Gastroesophageal sphincter (tissue), 4 donors: ENCODE results near the gene SNTG2. TPM values are rescaled to one million over a fixed set of nuclear protein-coding genes. Genes with fewer than 3 reads are reported as not detected.

Experiments
- ATAC-seq: fragments of 150-250 bp; one replicate; pipeline ENCODE4 v1.9.1; 2016; ENCODE audit warnings: mild to moderate bottlenecking, moderate library complexity
- H3K27ac ChIP-seq, 4 donors: fragments of 200-600 bp; sonication (generic) in 3 of 4; 1 replicate in 3 of 4; 2 replicates in 1 of 4; pipeline ENCODE4 v1.5.1; 2016 to 2019
- H3K27me3 ChIP-seq: fragments of 200-600 bp; sonication (generic); one replicate; pipeline ENCODE4 v1.5.1; 2019
- H3K36me3 ChIP-seq, 2 donors: fragments of 200-600 bp; sonication (generic); one replicate each; pipeline ENCODE4 v1.5.1; 2019; ENCODE audit warnings: control low read depth in 1 of 2
- H3K4me1 ChIP-seq, 3 donors: fragments of 200-600 bp; sonication (generic); 1 replicate in 2 of 3; 2 replicates in 1 of 3; pipeline ENCODE4 v1.5.1; 2016 to 2019; ENCODE audit warnings: control low read depth in 2 of 3
- H3K4me3 ChIP-seq, 2 donors: fragments of 200-600 bp; sonication (generic); one replicate each; pipeline ENCODE4 v1.5.1; 2019; ENCODE audit warnings: mild to moderate bottlenecking in 1 of 2, moderate library complexity in 1 of 2
- H3K9me3 ChIP-seq, 3 donors: fragments of 200-600 bp; sonication (generic); one replicate each; pipeline ENCODE4 v1.5.1; 2017 to 2019; ENCODE audit warnings: control low read depth in 2 of 3
- EP300 ChIP-seq: sonication (generic); formaldehyde crosslinking; IDR thresholded peaks from one replicate; pipeline ENCODE4 v1.6.1; 2017; ENCODE audit warnings: antibody characterized with exemption, mild to moderate bottlenecking
- POLR2A ChIP-seq, 2 donors: fragments of 450-650 bp; IDR thresholded peaks; one replicate each; pipeline ENCODE4 v1.6.1; 2017; ENCODE audit warnings: antibody characterized with exemption in 2 of 2, mild to moderate bottlenecking in 2 of 2, moderate library complexity in 1 of 2
- POLR2AphosphoS5 ChIP-seq: sonication (generic); formaldehyde crosslinking; IDR thresholded peaks from one replicate; pipeline ENCODE4 v1.6.1; 2017; ENCODE audit warnings: antibody characterized with exemption
- WGBS, 2 donors: methylation state at CpG; one replicate each; pipeline ENCODE4 v1.1.5; 2018; ENCODE audit warnings: low coverage in 1 of 2; 5-methylcytosine and 5-hydroxymethylcytosine counted together
- total RNA-seq, 4 donors: library from RNA; depleted of rRNA; stranded (reverse); fragments of >200 nt; gene quantifications; one replicate each; pipeline ENCODE4 v1.1.0, GENCODE V29; 2016
- TF ChIP-seq, protein P1 (sequence below), 4 experiments: fragments of 200-600 bp in 2 of 4; fragments of 450-650 bp in 2 of 4; sonication (generic) in 1 of 4; IDR thresholded peaks; one replicate each; pipeline ENCODE4 v1.5.1; 2017 to 2019; ENCODE audit warnings: antibody characterized with exemption in 4 of 4, mild to moderate bottlenecking in 2 of 4, moderate library complexity in 2 of 4

The SNTG2 gene
- total RNA-seq, 4 donors from 2014 or later: 1.5 to 7.9 (median 4.3) TPM

DNA sequence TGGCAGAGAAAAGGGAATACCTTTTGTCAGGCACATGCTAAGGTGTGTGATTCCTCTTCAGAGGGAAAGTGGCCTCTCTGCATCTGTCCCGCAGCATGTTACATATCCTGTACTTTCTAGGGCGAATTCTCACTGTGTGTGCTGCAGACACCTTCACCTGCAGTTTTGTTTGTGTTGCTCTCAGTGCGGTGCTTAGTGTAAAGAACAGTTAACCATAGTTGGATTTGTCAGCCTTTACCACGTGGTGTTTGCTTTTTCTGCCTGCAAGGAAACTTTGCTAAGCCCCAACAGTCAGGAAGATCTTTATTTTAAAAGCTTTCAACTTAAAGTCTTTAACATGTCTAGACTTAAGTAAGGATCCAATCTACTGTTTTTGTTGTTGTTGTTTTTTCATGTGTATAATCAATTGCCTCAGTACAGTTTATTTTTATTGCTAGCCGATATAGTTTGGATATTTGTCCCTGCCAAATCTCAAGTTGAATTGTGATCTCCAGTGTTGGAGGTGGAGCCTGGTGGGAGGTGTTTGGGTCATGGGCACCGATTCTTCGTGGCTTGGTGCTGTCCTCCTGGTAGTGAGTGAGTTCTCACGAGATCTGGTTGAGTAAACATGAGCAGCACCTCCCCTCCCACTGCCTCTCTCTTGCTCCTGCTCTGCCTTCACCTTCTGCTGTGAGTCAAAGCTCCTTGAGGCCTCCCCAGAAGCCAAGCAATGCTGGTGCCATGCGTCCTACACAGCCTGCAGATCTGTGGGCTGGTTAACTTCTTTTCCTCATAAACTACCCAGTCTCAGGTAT, 90.6 kb downstream of the SNTG2 start:
- no peaks in the 10 kb centered on the region for H3K4me1 ChIP-seq
- no peak overlapping the region for H3K27ac ChIP-seq
- 80 to 83% methylated on average over 7 to 8 of the region's 9 CpGs for WGBS, 2 donors
- peaks cover 24% of the 10 kb centered on the region for H3K27me3 ChIP-seq
- H3K9me3 ChIP-seq: peaks cover 0 to 27% (median 0%) of the 10 kb centered on the region in 3 donors
- no peak overlapping the region for H3K4me3 ChIP-seq
- TF ChIP-seq, protein P1, sequence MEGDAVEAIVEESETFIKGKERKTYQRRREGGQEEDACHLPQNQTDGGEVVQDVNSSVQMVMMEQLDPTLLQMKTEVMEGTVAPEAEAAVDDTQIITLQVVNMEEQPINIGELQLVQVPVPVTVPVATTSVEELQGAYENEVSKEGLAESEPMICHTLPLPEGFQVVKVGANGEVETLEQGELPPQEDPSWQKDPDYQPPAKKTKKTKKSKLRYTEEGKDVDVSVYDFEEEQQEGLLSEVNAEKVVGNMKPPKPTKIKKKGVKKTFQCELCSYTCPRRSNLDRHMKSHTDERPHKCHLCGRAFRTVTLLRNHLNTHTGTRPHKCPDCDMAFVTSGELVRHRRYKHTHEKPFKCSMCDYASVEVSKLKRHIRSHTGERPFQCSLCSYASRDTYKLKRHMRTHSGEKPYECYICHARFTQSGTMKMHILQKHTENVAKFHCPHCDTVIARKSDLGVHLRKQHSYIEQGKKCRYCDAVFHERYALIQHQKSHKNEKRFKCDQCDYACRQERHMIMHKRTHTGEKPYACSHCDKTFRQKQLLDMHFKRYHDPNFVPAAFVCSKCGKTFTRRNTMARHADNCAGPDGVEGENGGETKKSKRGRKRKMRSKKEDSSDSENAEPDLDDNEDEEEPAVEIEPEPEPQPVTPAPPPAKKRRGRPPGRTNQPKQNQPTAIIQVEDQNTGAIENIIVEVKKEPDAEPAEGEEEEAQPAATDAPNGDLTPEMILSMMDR (IDR thresholded peaks at IDR 0.05): no peak
- no peak for TF ChIP-seq POLR2AphosphoS5
- no peak for TF ChIP-seq EP300
- TF ChIP-seq POLR2A (IDR thresholded peaks at IDR 0.05): no peak
- H3K36me3 ChIP-seq: no peaks in the 10 kb centered on the region
- ATAC-seq: no peak

DNA sequence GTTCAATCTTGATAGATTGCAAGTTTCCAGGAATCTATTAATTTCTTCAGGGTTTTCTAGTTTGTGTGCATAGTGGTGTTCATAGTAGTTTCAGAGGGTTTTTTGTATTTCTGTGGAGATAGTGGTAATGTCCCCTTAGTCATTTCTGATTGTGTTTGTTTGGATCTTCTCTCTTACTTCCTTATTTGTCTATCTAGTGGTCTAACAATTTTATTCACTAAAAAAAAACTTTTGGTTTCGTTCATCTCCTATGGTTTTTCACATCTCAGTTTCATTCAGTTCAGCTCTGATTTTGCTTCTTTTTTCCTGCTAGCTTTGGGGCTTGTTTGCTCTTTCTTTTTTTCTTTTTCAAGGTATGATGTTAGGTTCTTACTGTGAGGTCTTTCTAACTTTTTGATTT, 94.5 kb downstream of the SNTG2 start:
- TF ChIP-seq EP300: no peak
- no peak for TF ChIP-seq POLR2AphosphoS5
- TF ChIP-seq POLR2A (IDR thresholded peaks at IDR 0.05): no peak
- TF ChIP-seq, protein P1 (IDR thresholded peaks at IDR 0.05): no peak
- peaks cover 10% of the 10 kb centered on the region for H3K27me3 ChIP-seq
- no peak for ATAC-seq

DNA sequence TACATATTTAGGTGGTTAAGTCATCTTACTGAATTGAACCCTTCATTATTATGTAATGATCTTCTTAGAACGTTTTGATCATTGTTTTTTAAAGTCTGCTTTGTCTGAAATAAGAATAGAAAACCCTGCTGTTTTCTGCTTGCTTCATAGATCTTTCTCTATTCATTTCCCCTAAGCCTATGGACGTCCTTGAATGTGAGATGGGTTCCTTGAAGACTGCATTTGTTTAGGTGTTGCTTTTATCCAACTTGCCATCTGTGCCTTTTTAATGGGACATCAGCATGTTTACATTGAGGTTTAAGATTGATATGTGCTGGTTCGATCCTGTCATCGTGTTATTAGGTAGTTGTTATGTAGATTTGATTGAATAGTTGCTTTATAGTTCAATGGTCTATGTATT, 95.4 kb downstream of the SNTG2 start:
- peaks cover 0 to 40% (median 0%) of the 10 kb centered on the region in 3 donors for H3K9me3 ChIP-seq
- no peak overlapping the region for H3K4me3 ChIP-seq
- no peak overlapping the region for H3K27ac ChIP-seq
- H3K27me3 ChIP-seq: peaks cover 10% of the 10 kb centered on the region
- WGBS, 2 donors: 64 to 73% methylated on average over 4 of the region's 4 CpGs
- no peak for ATAC-seq
- no peaks in the 10 kb centered on the region for H3K4me1 ChIP-seq
- no peak for TF ChIP-seq POLR2A (IDR thresholded peaks at IDR 0.05)
- H3K36me3 ChIP-seq: no peaks in the 10 kb centered on the region

More for the DNA sequence above, 94.5 kb downstream of the SNTG2 start:
- Histone ChIP-seq H3K27ac (no peak overlapping the region), H3K9me3 (peaks cover 0 to 40% (median 0%) of the 10 kb centered on the region in 3 donors), H3K4me1 (no peaks in the 10 kb centered on the region), H3K36me3 (no peaks in the 10 kb centered on the region), H3K4me3 (no peak overlapping the region)
- 86 to 92% methylated on average over 1 of the region's 1 CpG for WGBS, 2 donors

DNA sequence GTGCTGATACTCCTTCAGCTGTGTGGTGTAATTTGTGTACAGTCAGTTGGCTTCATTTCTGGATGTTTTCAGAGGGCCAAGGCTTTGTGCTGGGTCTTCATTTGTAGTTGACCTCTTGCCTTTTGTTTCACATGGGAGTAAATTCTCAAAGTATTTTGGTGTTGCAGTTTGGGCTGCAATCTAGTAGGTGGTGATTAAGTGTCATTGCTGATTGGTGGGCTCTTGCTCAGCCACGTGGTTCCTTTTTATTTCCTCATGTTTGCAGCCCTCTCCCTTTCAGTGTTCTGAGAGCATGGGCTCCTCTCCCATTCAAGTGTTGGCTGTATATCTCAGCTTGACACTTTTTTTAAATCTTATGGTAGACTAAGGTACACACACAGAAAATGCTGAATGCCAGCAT, 96.8 kb downstream of the SNTG2 start:
- ATAC-seq: no peak
- Histone ChIP-seq H3K9me3 (peaks cover 0 to 38% (median 0%) of the 10 kb centered on the region in 3 donors), H3K27ac (no peak overlapping the region), H3K36me3 (no peaks in the 10 kb centered on the region), H3K4me1 (no peaks in the 10 kb centered on the region), H3K4me3 (no peak overlapping the region), H3K27me3 (peaks cover 12% of the 10 kb centered on the region)
- 0% methylated on average over 1 of the region's 1 CpG; no CpG with 5 or more reads in 1 of the 2 donors for WGBS, 2 donors
- TF ChIP-seq EP300 (no peak), POLR2A (IDR thresholded peaks at IDR 0.05) (no peak), POLR2AphosphoS5 (no peak)
- TF ChIP-seq, protein P1 (IDR thresholded peaks at IDR 0.05): no peak

DNA sequence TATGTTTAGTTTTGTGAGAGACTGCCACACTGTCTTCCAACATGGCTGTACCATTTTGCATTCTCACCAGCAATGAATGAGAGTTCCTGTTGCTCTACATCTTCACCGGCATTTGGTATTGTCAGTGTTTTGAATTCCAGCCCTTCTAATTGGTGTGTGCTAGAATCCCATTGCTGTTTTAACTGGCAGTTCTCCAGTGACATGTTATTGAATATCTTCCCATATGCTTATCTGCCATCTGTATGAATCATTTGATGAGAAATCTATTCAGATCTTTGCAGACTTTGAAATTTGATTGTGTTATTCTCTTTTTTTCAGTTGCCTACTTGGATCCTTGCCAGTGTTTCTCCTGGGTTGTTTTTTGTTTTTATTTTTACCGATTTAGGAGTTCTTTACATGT, 99.0 kb downstream of the SNTG2 start:
- peaks cover 0 to 21% (median 0%) of the 10 kb centered on the region in 3 donors for H3K9me3 ChIP-seq
- H3K27ac ChIP-seq: no peak overlapping the region
- TF ChIP-seq, protein P1 (IDR thresholded peaks at IDR 0.05): no peak
- TF ChIP-seq POLR2A (IDR thresholded peaks at IDR 0.05): no peak
- TF ChIP-seq POLR2AphosphoS5: no peak
- TF ChIP-seq EP300: no peak
- no peaks in the 10 kb centered on the region for H3K4me1 ChIP-seq
- ATAC-seq: no peak
- H3K27me3 ChIP-seq: peaks cover 9% of the 10 kb centered on the region
- H3K36me3 ChIP-seq: no peaks in the 10 kb centered on the region
- no peak overlapping the region for H3K4me3 ChIP-seq
- WGBS, 2 donors: 54 to 90% methylated on average over 2 of the region's 2 CpGs
